Osteoblast (primary cell): ENCODE data around the gene CFAP68. TPM values are rescaled to one million over a fixed set of nuclear protein-coding genes. Genes with fewer than 3 reads are reported as not detected.
"Not testable (repeated sequence)": the region's sequence is repeated elsewhere in the genome, so short reads cannot be mapped to it uniquely, and the experiment has no call there.

Experiments used
- DNase-seq: peaks from one replicate; pipeline ENCODE4 v3.0.0; 2011; ENCODE audit warnings: low spot score, mixed read lengths; ENCODE audit not compliant: insufficient read length; ENCODE audit errors: missing footprints
- H2AFZ ChIP-seq: 2 replicates; pipeline ENCODE4 v1.6.0; 2011; ENCODE audit warnings: mild to moderate bottlenecking, low read length
- H3K27ac ChIP-seq: 2 replicates; pipeline ENCODE4 v1.5.1; 2011; ENCODE audit warnings: mild to moderate bottlenecking, low read depth, low read length, moderate library complexity
- H3K27me3 ChIP-seq: 2 replicates; pipeline ENCODE4 v1.6.0; 2012; ENCODE audit warnings: mild to moderate bottlenecking, control low read depth, inconsistent platforms, low read length, moderate library complexity; ENCODE audit not compliant: insufficient read depth
- H3K36me3 ChIP-seq: 2 replicates; pipeline ENCODE4 v1.5.1; 2011; ENCODE audit warnings: mild to moderate bottlenecking, low read length, control low read depth, moderate library complexity; ENCODE audit not compliant: insufficient read depth
- H3K4me1 ChIP-seq: 2 replicates; pipeline ENCODE4 v1.5.1; 2011; ENCODE audit warnings: mild to moderate bottlenecking, low read length, control low read depth, moderate library complexity; ENCODE audit not compliant: insufficient read depth
- H3K4me2 ChIP-seq: 2 replicates; pipeline ENCODE4 v1.6.0; 2011; ENCODE audit warnings: mild to moderate bottlenecking, low read length; ENCODE audit not compliant: insufficient read depth
- H3K4me3 ChIP-seq: fragments of 200-600 bp; sonication (generic); 3 replicates; pipeline ENCODE4 v1.5.1; 2012; ENCODE audit warnings: mild to moderate bottlenecking, low read length, inconsistent platforms; ENCODE audit not compliant: insufficient read depth
- H3K79me2 ChIP-seq: 2 replicates; pipeline ENCODE4 v1.6.0; 2012; ENCODE audit warnings: mild to moderate bottlenecking, low read length, control low read depth, inconsistent platforms; ENCODE audit not compliant: insufficient read depth
- H3K9me3 ChIP-seq: 2 replicates; pipeline ENCODE4 v1.5.1; 2011; ENCODE audit warnings: low read depth, low read length, control low read depth
- H4K20me1 ChIP-seq: 2 replicates; pipeline ENCODE4 v1.6.0; 2012; ENCODE audit warnings: mild to moderate bottlenecking, low read length, control low read depth; ENCODE audit not compliant: insufficient read depth
- CTCF ChIP-seq: IDR thresholded peaks from 2 replicates; pipeline ENCODE4 v1.5.1; 2011; ENCODE audit warnings: mild to moderate bottlenecking, low read depth, low read length, moderate library complexity; ENCODE audit errors: extremely low read depth
- total RNA-seq: library from RNA; depleted of rRNA; stranded (reverse); fragments of >200 nt; gene quantifications from 2 replicates; pipeline ENCODE4 v1.2.3, GENCODE V29; 2012

The CFAP68 gene
- total RNA-seq, 1 donor, result 8.3 TPM

GRCh38 chr11:111930472-111930871 is 51.1 kb downstream of the CFAP68 start:
- Histone ChIP-seq H4K20me1 (no peaks in the 10 kb centered on the region), H3K4me2 (no peak overlapping the region), H3K36me3 (no peaks in the 10 kb centered on the region), H3K4me1 (peaks cover 36% of the 10 kb centered on the region), H3K27ac (no peak overlapping the region), H2AFZ (no peak overlapping the region), H3K79me2 (no peaks in the 10 kb centered on the region), H3K9me3 (no peaks in the 10 kb centered on the region), H3K27me3 (no peaks in the 10 kb centered on the region), H3K4me3 (no peak overlapping the region)
- no peak for TF ChIP-seq CTCF
- DNase-seq, result no peak

GRCh38 chr11:111932611-111932950 is 53.2 kb downstream of the CFAP68 start:
- H4K20me1 ChIP-seq, result no peaks in the 10 kb centered on the region
- no peak overlapping the region for H3K4me2 ChIP-seq
- no peaks in the 10 kb centered on the region for H3K9me3 ChIP-seq
- H3K27ac ChIP-seq, result no peak overlapping the region
- no peak for DNase-seq
- H3K4me3 ChIP-seq, result no peak overlapping the region
- peaks cover 37% of the 10 kb centered on the region for H3K4me1 ChIP-seq
- H2AFZ ChIP-seq, result no peak overlapping the region
- H3K36me3 ChIP-seq, result no peaks in the 10 kb centered on the region
- H3K79me2 ChIP-seq, result peaks cover 5% of the 10 kb centered on the region
- no peaks in the 10 kb centered on the region for H3K27me3 ChIP-seq
- TF ChIP-seq CTCF, result no peak

GRCh38 chr11:111933176-111933575 is 53.8 kb downstream of the CFAP68 start:
- not testable (repeated sequence) for H4K20me1 ChIP-seq, H3K27ac ChIP-seq, H3K4me3 ChIP-seq, H3K79me2 ChIP-seq, H3K36me3 ChIP-seq, DNase-seq, H3K27me3 ChIP-seq, H2AFZ ChIP-seq, H3K4me2 ChIP-seq, H3K9me3 ChIP-seq
- H3K4me1 ChIP-seq, result peaks cover 43% of the 10 kb centered on the region

- Histone ChIP-seq H3K27me3 (no peaks in the 10 kb centered on the region), H4K20me1 (no peaks in the 10 kb centered on the region), H3K4me2 (no peak overlapping the region), H3K4me3 (no peak overlapping the region), H3K27ac (peak overlapping the region; percentile 6), H3K36me3 (no peaks in the 10 kb centered on the region), H3K79me2 (peaks cover 8% of the 10 kb centered on the region), H2AFZ (no peak overlapping the region), H3K4me1 (peaks cover 50% of the 10 kb centered on the region), H3K9me3 (no peaks in the 10 kb centered on the region)
- no peak for TF ChIP-seq CTCF
- DNase-seq, result peak; percentile 8
Measured at GRCh38 chr11:111933872-111934271, 54.5 kb downstream of the CFAP68 start.
